OCI-LY7 (cell line): Measurements from ENCODE around the gene TAF13.

Experiments used
- EZH2phosphoT487 ChIP-seq: fragments of 200-600 bp; sonication (generic); IDR thresholded peaks from 2 replicates; pipeline ENCODE4 v1.6.1; 2018; ENCODE audit warnings: low read depth, borderline replicate concordance, mild to moderate bottlenecking, mixed run types, antibody characterized with exemption, low read length, moderate library complexity, mixed read lengths
- TF ChIP-seq, protein P1 (sequence below): fragments of 200-600 bp; sonication (generic); conservative IDR thresholded peaks from 2 replicates; pipeline ENCODE4 v1.5.1; 2014; ENCODE audit warnings: mild to moderate bottlenecking, antibody characterized with exemption, low read length, moderate library complexity, mixed read lengths

GRCh38 chr1:109094871-109095270 lies 19.1 kb upstream of the TAF13 start:
- TF ChIP-seq, protein P1, sequence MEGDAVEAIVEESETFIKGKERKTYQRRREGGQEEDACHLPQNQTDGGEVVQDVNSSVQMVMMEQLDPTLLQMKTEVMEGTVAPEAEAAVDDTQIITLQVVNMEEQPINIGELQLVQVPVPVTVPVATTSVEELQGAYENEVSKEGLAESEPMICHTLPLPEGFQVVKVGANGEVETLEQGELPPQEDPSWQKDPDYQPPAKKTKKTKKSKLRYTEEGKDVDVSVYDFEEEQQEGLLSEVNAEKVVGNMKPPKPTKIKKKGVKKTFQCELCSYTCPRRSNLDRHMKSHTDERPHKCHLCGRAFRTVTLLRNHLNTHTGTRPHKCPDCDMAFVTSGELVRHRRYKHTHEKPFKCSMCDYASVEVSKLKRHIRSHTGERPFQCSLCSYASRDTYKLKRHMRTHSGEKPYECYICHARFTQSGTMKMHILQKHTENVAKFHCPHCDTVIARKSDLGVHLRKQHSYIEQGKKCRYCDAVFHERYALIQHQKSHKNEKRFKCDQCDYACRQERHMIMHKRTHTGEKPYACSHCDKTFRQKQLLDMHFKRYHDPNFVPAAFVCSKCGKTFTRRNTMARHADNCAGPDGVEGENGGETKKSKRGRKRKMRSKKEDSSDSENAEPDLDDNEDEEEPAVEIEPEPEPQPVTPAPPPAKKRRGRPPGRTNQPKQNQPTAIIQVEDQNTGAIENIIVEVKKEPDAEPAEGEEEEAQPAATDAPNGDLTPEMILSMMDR, result no peak
- TF ChIP-seq EZH2phosphoT487, result no peak
